K562 (cell line): ENCODE results near the gene P4HB. TPM values are rescaled to one million over a fixed set of nuclear protein-coding genes. Genes with fewer than 3 reads are reported as not detected.

Experiments used
- FOXJ2 ChIP-seq: fragments of 200-800 bp; sonication (Bioruptor generic); IDR thresholded peaks from 2 replicates; pipeline ENCODE4 v1.6.1; 2016; ENCODE audit warnings: missing genetic modification characterization, missing compliant biosample characterization
- HIVEP1 ChIP-seq: fragments of 250-450 bp; sonication (Bioruptor Pico); IDR thresholded peaks from 2 replicates; pipeline ENCODE4 v1.4.0; 2020; ENCODE audit warnings: mild to moderate bottlenecking
- HMGN3 ChIP-seq: IDR thresholded peaks from 2 replicates; pipeline ENCODE4 v1.6.1; 2011; ENCODE audit warnings: borderline replicate concordance, low read depth, mild to moderate bottlenecking, mixed read lengths, low read length; ENCODE audit not compliant: insufficient read length; ENCODE audit errors: extremely low read depth
- ILK ChIP-seq: fragments of 450-650 bp; IDR thresholded peaks from 2 replicates; pipeline ENCODE4 v1.6.1; 2016; ENCODE audit warnings: missing genetic modification characterization, low read depth, mild to moderate bottlenecking, missing compliant biosample characterization, moderate library complexity, borderline replicate concordance
- MECOM ChIP-seq: fragments of 250-450 bp; sonication (Bioruptor Pico); IDR thresholded peaks from 2 replicates; pipeline ENCODE4 v1.8.0; 2022; ENCODE audit warnings: inconsistent platforms
- RBM14 ChIP-seq: fragments of 200-400 bp; formaldehyde crosslinking; IDR thresholded peaks from 2 replicates; pipeline ENCODE4 v1.6.1; 2018; ENCODE audit warnings: low read depth, mild to moderate bottlenecking, low read length, moderate library complexity, borderline replicate concordance; ENCODE audit not compliant: insufficient read depth
- RFX7 ChIP-seq: fragments of 250-450 bp; sonication (Bioruptor Pico); IDR thresholded peaks from 2 replicates; pipeline ENCODE4 v1.5.1; 2021; ENCODE audit warnings: mild to moderate bottlenecking
- SIN3B ChIP-seq: fragments of 450-650 bp; IDR thresholded peaks from 2 replicates; pipeline ENCODE4 v1.6.1; 2017; ENCODE audit warnings: low read depth, mild to moderate bottlenecking, moderate library complexity
- SMAD4 ChIP-seq: fragments of 250-450 bp; sonication (Bioruptor Pico); conservative IDR thresholded peaks from 2 replicates; pipeline ENCODE4 v1.8.0; 2021; ENCODE audit warnings: inconsistent platforms, mild to moderate bottlenecking, moderate library complexity
- STAT5B ChIP-seq: fragments of 250-450 bp; sonication (Bioruptor Pico); IDR thresholded peaks from 2 replicates; pipeline ENCODE4 v1.8.0; 2021; ENCODE audit warnings: mild to moderate bottlenecking, inconsistent platforms
- ZFP30 ChIP-seq: fragments of 250-450 bp; sonication (Bioruptor Pico); IDR thresholded peaks from 2 replicates; pipeline ENCODE4 v1.8.0; 2022; ENCODE audit warnings: moderate library complexity, mild to moderate bottlenecking, inconsistent platforms, borderline replicate concordance
- ZNF133 ChIP-seq: fragments of 250-450 bp; sonication (Bioruptor Pico); IDR thresholded peaks from 2 replicates; pipeline ENCODE4 v1.4.0; 2020; ENCODE audit warnings: mild to moderate bottlenecking
- ZNF217 ChIP-seq: sonication (generic); formaldehyde crosslinking; IDR thresholded peaks from 2 replicates; pipeline ENCODE4 v1.8.0; 2022; ENCODE audit warnings: mild to moderate bottlenecking, missing genetic modification reagents
- ZNF551 ChIP-seq: fragments of 250-450 bp; sonication (Bioruptor Pico); IDR thresholded peaks from 2 replicates; pipeline ENCODE4 v1.5.0; 2021; ENCODE audit warnings: mild to moderate bottlenecking, moderate library complexity
- ZNF780A ChIP-seq: fragments of 250-450 bp; sonication (Bioruptor Pico); IDR thresholded peaks from 2 replicates; pipeline ENCODE4 v1.5.0; 2021; ENCODE audit warnings: mild to moderate bottlenecking
- ZSCAN32 ChIP-seq: fragments of 450-650 bp; formaldehyde crosslinking; IDR thresholded peaks from 2 replicates; pipeline ENCODE4 v1.4.0; 2020; ENCODE audit warnings: mild to moderate bottlenecking, moderate library complexity
- polyA plus RNA-seq, 8 experiments: library from polyadenylated mRNA; depleted of rRNA in 4 of 8; stranded (reverse) in 5 of 8; unstranded in 3 of 8; fragments of >200 nt; fragmentation: Nextera tagmentation in 2 of 8; fragmentation: Illumina TruSeq in 1 of 8; extraction: Ambion mirVana in 2 of 8; extraction: Trizol in 1 of 8; gene quantifications; 2 replicates each; pipeline versions ENCODE4 v1.2.1 to v1.2.3, GENCODE V29; 2011 to 2014; ENCODE audit warnings: inconsistent platforms in 1 of 8, missing spikeins in 1 of 8
- total RNA-seq, 7 experiments: library from RNA; depleted of rRNA in 6 of 7; stranded (reverse); fragments of >200 nt in 6 of 7; fragmentation: Illumina TruSeq in 2 of 7; extraction: Trizol in 2 of 7; gene quantifications; 2 replicates each; pipeline versions ENCODE4 v1.2.1 to v1.2.3, GENCODE V29; 2011 to 2021; ENCODE audit warnings: low replicate concordance in 1 of 7
- TF ChIP-seq, protein P1 (sequence below): fragments of 250-450 bp; sonication (Bioruptor Pico); IDR thresholded peaks from 2 replicates; pipeline ENCODE4 v1.4.0; 2020; ENCODE audit warnings: mild to moderate bottlenecking, moderate library complexity
- TF ChIP-seq, protein P2 (sequence below): fragments of 250-450 bp; sonication (Bioruptor Pico); IDR thresholded peaks from 2 replicates; pipeline ENCODE4 v1.4.0; 2020; ENCODE audit warnings: borderline replicate concordance
- TF ChIP-seq, protein P3 (sequence below): sonication (generic); formaldehyde crosslinking; IDR thresholded peaks from 2 replicates; pipeline ENCODE4 v1.8.1; 2023; ENCODE audit warnings: mild to moderate bottlenecking, missing genetic modification reagents
- TF ChIP-seq, protein P4 (sequence below), 2 experiments: IDR thresholded peaks; 2 replicates each; pipeline ENCODE4 v1.6.1; 2011; ENCODE audit warnings: borderline replicate concordance in 1 of 2, control low read depth in 1 of 2, low read depth in 1 of 2, low read length in 1 of 2, mild to moderate bottlenecking in 1 of 2, mixed read lengths in 1 of 2, moderate library complexity in 1 of 2; ENCODE audit not compliant: insufficient read depth in 1 of 2, insufficient read length in 1 of 2, poor library complexity in 1 of 2, severe bottlenecking in 1 of 2; ENCODE audit errors: extremely low read depth in 1 of 2

The P4HB gene
- total and polyA plus RNA-seq, 9 of the 15 experiments (the other 6 are each of a cell fraction or from before 2014, with no cell fraction given), result 4.4 to 645 (median 325) TPM

DNA sequence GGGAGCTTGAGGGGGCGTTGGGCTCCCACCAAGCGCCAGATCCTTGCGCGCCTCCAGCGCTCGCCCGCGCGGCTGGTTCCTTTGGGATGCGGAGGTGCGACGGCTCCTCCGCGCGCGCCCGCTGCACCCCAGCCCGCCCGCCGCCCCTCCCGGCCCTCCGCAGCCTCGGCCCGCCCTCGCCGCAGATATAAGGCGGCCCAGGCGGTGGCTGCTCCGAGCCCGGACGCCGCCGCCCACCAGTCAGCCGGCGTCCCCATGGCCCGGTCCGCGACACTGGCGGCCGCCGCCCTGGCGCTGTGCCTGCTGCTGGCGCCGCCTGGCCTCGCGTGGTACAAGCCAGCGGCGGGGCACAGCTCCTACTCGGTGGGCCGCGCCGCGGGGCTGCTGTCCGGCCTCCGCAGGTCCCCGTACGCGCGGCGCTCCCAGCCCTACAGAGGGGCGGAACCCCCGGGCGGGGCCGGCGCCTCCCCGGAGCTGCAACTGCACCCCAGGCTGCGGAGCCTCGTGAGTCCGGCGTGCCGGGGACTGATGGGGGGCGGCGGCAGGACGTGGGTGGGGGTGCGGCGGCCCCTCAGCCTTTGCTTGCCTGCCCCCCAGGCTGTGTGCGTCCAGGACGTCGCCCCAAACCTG is 41.8 kb upstream of the P4HB start, which contains the start of gene NPB (continued):
- TF ChIP-seq, protein P1, sequence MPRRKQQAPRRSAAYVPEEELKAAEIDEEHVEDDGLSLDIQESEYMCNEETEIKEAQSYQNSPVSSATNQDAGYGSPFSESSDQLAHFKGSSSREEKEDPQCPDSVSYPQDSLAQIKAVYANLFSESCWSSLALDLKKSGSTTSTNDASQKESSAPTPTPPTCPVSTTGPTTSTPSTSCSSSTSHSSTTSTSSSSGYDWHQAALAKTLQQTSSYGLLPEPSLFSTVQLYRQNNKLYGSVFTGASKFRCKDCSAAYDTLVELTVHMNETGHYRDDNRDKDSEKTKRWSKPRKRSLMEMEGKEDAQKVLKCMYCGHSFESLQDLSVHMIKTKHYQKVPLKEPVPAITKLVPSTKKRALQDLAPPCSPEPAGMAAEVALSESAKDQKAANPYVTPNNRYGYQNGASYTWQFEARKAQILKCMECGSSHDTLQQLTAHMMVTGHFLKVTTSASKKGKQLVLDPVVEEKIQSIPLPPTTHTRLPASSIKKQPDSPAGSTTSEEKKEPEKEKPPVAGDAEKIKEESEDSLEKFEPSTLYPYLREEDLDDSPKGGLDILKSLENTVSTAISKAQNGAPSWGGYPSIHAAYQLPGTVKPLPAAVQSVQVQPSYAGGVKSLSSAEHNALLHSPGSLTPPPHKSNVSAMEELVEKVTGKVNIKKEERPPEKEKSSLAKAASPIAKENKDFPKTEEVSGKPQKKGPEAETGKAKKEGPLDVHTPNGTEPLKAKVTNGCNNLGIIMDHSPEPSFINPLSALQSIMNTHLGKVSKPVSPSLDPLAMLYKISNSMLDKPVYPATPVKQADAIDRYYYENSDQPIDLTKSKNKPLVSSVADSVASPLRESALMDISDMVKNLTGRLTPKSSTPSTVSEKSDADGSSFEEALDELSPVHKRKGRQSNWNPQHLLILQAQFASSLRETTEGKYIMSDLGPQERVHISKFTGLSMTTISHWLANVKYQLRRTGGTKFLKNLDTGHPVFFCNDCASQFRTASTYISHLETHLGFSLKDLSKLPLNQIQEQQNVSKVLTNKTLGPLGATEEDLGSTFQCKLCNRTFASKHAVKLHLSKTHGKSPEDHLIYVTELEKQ (CRISPR knock-in tag), result no peak
- TF ChIP-seq HIVEP1 (CRISPR knock-in tag), result no peak
- no peak for TF ChIP-seq ZNF217 (CRISPR knock-in tag)
- TF ChIP-seq ZNF780A (CRISPR knock-in tag), result peak; percentile 67; the same call in 1 of the 2 replicates
- TF ChIP-seq ZFP30 (CRISPR knock-in tag), result no peak
- TF ChIP-seq, protein P2, sequence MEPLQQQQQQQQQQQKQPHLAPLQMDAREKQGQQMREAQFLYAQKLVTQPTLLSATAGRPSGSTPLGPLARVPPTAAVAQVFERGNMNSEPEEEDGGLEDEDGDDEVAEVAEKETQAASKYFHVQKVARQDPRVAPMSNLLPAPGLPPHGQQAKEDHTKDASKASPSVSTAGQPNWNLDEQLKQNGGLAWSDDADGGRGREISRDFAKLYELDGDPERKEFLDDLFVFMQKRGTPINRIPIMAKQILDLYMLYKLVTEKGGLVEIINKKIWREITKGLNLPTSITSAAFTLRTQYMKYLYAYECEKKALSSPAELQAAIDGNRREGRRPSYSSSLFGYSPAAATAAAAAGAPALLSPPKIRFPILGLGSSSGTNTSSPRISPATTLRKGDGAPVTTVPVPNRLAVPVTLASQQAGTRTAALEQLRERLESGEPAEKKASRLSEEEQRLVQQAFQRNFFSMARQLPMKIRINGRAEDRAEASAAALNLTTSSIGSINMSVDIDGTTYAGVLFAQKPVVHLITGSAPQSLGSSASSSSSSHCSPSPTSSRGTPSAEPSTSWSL (CRISPR knock-in tag), result no peak
- peak; percentile 50; the same call in 1 of the 2 replicates for TF ChIP-seq SMAD4 (CRISPR knock-in tag)
- TF ChIP-seq ZSCAN32, result no peak
- no peak for TF ChIP-seq RFX7 (CRISPR knock-in tag)
- TF ChIP-seq ILK (tag), result no peak
- TF ChIP-seq ZNF133 (CRISPR knock-in tag), result no peak
- no peak for TF ChIP-seq STAT5B (CRISPR knock-in tag)
- peak; percentile 72 for TF ChIP-seq HMGN3
- TF ChIP-seq MECOM (CRISPR knock-in tag), result no peak
- TF ChIP-seq, protein P3, sequence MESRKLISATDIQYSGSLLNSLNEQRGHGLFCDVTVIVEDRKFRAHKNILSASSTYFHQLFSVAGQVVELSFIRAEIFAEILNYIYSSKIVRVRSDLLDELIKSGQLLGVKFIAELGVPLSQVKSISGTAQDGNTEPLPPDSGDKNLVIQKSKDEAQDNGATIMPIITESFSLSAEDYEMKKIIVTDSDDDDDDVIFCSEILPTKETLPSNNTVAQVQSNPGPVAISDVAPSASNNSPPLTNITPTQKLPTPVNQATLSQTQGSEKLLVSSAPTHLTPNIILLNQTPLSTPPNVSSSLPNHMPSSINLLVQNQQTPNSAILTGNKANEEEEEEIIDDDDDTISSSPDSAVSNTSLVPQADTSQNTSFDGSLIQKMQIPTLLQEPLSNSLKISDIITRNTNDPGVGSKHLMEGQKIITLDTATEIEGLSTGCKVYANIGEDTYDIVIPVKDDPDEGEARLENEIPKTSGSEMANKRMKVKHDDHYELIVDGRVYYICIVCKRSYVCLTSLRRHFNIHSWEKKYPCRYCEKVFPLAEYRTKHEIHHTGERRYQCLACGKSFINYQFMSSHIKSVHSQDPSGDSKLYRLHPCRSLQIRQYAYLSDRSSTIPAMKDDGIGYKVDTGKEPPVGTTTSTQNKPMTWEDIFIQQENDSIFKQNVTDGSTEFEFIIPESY (CRISPR knock-in tag), result peak; percentile 75
- TF ChIP-seq FOXJ2 (tag), result no peak
- no peak for TF ChIP-seq RBM14
- TF ChIP-seq ZNF551 (CRISPR knock-in tag), result no peak
- no peak for TF ChIP-seq SIN3B
- TF ChIP-seq, protein P4, sequence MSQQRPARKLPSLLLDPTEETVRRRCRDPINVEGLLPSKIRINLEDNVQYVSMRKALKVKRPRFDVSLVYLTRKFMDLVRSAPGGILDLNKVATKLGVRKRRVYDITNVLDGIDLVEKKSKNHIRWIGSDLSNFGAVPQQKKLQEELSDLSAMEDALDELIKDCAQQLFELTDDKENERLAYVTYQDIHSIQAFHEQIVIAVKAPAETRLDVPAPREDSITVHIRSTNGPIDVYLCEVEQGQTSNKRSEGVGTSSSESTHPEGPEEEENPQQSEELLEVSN (IDR thresholded peaks at IDR 0.05; ENCODE audit: borderline replicate concordance in 1 of 2, extremely low read depth in 1 of 2, insufficient read depth in 1 of 2, insufficient read length in 1 of 2, low read depth in 1 of 2, low read length in 1 of 2, poor library complexity in 1 of 2, severe bottlenecking in 1 of 2), result peak; percentile 18 to 76
